Cerebellar nuclear complex (tissue), 1 donor: ENCODE data around the gene ETHE1.

ENCODE experiments used
- DNase-seq, 2 experiments: peaks; one replicate each; lab custom pipeline; 2025; lab: John Stamatoyannopoulos, UW

ETHE1 gene

DNA sequence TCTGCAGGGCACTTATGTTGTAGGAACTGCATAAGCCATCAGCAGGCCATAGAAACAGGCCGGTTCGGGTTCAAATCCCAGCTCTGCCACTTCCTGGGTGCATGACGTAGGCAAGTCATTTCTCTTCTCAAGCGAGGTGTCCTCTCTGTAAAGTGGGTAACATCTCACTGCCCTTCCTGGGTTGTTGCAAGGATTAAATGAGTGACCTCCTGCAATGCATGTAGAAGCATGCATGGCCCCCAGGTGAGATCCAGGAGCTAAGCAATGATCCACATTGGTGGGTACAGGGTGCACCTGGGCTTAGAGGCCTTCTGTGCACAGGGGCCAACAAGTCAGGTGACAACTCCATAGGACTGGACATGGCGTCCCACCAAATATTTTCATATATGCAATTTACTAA, 36.2 kb downstream of the ETHE1 start:
- DNase-seq, result no peak

DNA sequence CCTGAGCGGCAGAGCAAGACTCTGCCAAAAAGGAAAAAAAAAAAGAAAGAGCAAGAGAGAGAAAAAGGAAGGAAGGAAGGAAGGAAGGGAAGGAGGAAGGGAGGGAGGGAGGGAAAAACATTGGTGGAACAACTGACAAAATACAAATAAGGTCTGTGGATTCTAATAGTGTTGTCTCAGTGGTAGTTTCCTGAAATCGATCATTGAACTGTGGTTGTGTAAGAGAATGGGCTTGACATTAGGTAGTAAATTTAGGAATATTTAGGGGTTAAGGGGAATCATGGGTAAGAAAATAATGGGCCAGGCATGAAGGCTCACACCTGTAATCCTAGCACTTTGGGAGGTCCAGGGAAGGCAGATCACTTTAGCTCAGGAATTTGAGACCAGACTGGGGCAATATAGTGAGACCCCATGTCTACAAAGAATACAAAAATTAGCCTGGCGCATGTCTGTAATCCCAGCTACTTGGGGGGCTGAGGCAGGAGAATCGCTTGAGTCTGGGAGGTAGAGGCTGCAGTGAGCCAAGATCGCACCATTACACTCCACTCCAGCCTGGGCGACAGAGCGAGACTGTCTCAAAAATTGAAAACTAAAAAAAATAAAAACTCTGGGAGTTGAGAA, 36.9 kb downstream of the ETHE1 start:
- no peak for DNase-seq

DNA sequence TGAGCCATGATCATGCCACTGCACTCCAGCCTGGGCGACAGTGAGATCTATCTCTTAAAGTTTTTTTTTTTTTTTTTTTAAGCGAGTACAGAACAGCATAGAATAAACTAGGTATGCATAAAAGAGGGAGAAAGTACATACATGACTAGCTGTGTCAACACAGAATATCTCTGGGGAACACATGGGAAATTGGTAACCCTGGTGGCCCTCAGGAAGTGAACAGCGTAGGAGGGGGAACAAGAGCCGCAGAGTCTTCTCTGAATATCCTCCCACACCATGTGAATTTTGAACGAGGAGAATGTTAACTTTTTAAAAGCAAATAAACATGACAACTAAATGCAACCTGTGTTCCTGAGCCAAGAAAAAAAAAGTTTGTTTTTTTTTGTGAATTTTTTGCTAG, 37.7 kb downstream of the ETHE1 start:
- no peak for DNase-seq

DNA sequence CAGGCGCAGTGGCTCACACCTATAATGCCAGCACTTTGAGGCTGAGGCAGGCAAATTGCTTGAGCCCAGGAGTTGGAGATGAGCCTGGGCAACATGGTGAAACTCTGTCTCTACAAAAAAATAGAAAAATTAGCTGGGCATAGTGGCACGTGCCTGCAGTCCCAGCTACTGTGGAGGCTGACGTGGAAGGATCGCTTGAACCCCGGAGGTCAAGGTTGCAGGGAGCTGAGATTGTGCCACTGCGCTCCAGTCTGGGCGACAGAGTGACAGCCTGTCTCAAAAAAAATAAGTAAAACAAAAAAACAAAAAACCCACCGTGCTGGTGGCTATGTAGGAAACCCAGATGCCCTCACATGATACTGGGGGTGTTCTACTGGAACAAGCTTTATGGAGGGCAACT, 38.8 kb downstream of the ETHE1 start:
- DNase-seq, result no peak

DNA sequence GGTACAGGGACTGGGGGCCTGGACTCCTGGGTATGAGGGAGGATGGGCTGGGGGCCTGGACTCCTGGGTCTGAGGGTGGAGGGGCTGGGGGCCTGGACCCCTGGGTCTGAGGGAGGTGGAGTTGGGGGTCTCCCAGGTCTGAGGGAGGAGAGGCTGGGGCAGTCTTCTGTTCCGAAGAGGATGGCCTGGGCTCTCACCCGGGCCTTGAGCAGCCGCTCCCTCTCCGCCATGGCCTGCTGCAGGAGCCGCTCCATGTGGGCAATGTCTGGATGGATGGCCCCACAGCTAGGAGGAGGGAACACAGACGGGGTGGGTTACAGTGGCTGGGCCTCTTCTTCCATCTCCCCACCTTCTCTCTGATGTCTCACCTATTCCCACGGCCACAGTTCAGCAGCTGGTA, 40.6 kb downstream of the ETHE1 start:
- no peak for DNase-seq

DNA sequence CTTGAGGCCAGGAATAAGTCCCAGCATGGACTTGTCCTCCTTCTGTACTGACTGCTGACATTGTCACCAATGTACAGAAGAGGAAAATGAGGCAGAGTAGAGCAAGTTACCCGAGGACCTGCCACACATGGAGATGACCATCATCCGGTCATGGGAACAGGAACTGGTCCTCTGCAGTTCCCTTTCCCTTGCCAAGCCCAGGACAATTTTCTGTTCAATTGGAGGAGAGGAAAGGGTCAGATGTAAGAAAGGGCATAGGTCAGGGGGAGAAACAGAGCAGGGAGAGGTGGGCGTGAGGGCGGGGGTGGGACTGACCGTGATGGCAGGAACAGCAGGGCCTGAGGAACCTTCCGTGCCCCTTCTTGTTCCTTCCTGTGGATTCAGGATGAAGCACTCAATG, 41.0 kb downstream of the ETHE1 start:
- DNase-seq, result no peak

DNA sequence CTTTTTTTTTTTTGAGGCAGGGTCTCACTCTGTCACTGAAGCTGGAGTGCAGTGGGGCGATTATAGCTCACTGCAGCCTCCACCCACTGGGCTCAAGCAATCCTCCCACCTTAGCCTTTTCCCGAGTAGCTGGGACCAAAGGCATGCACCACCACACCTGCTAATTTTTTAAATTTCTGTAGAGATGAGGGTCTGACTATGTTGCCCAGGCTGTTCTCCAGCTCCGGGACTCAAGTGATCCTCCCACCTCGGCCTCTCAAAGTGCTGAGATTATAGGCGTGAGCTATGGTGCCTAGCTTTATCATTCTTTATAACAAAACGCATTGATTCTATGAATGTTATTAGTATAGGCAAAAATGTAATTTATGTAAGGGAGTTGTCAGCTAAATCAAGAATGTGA, 43.7 kb downstream of the ETHE1 start:
- no peak for DNase-seq

DNA sequence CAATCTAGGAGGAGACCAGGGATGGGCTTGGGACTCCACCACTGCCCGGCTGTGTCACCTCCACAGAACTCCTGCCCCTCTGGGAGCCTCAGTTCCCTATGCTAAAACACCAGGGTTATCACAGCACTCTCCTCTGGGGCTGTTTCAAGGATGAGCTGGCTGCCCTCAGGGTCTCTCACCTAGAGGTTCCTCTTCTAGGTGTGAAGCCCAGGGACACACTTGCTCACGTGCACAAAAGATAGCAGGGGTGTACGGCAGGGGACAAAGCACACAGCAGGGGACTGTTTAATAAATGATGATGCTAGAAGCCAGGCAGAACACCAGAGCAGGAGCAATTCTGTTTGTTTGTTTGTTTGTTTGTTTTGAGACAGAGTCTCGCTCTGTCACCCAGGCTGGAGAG, 44.8 kb downstream of the ETHE1 start:
- DNase-seq, result no peak

DNA sequence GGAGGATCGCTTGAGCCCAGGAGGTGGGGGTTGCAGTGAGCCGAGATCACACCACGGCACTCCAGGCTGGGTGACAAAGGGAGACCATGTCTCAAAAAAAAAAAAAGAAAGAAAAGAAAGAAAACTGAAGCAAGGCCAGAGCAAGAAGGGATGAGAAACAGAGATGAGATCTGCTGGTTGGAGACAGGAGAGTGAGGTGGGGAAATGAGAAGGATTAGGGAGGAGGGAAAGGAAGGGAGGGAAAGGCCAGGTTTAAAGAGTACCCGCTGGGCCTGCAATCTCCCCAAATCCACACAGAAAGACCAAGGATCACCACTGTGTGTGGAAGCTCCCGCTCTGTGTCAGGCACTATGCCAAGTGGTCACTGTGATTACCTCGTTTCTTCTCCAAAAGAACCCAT, 45.3 kb downstream of the ETHE1 start:
- no peak for DNase-seq

DNA sequence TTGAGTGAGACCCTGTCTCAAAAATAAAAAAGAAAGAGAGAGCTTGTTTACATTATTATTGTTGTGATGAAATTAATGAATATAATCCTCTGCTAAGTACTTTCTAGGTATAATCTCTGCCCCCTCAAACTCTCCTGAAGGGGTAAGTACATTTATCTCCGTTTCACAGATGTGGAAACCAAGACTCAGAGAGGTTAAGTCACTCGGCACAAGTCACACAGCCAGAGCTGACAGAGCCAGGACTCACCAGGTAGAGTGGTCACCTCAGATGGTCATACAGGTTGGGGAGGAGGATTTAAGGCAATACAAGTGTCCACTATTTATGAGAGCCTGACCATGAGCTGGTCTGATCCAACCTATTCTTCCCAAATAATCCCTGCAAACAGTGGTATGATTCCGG, 46.4 kb downstream of the ETHE1 start:
- no peak for DNase-seq

DNA sequence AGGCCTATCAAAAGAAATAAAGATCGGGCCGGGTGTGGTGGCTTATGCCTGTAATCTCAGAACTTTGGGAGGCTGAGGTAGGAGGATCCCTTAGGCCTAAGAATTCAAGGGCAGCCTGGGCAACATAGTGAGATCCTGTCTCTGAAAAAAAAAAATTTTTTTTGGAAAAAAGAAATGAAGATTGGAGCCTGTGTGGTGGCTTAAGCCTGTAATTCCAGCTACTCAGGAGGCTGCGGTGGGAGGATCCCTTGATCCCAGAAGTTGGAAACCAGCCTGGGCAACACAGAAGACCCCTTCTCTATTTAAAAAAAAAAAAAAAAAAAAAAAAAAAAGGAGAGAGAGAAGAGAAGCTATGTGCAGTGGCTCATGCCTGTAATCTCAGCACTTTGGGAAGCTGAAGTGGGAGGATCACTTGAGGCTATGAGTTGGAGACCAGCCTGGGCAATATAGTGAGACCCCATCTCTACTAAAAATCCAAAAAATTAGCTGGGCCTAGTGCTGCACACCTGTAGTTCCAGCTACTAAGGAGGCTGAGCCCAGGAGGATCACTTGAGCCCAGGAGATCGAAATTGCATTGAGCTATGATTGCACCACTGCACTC, 46.9 kb downstream of the ETHE1 start:
- no peak for DNase-seq

DNA sequence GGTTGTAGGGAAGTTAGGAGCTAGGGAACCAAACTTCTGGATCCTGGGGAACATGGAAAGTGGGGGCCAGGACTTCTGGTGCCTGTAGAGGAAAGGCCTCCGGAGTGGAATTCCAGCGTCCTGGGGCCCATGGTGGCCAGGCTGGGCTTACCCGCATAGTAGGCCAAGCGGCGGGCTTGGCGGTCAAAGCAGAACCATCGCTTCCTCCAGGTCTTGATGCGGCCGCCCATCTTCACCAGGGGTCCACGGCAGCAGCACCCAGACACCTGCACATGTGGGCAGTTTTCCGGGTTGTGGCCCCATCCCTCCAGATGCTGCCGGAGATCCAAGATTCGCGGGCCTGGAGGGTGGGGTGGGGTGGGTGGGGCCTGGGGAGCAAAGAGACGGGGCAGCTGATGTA, 47.8 kb downstream of the ETHE1 start:
- DNase-seq, result no peak

DNA sequence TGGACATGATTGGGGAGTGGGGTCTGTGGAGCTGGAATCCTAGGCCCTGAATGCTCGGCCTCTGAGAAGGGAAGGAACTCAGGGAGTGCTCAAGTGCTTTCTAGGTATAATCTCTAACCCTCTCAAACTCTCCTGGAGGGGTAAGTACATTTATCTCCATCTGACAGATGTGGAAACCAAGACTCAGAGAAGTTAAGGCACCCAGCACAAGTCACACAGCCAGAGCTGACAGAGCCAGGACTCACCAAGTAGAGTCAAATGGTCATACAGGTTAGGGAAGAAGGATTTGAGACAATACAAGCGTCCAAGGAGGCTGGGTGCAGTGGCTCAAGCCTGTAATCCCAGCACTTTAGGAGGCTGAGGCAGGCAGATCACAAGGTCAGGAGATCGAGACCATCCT, 48.7 kb downstream of the ETHE1 start:
- DNase-seq, result no peak

DNA sequence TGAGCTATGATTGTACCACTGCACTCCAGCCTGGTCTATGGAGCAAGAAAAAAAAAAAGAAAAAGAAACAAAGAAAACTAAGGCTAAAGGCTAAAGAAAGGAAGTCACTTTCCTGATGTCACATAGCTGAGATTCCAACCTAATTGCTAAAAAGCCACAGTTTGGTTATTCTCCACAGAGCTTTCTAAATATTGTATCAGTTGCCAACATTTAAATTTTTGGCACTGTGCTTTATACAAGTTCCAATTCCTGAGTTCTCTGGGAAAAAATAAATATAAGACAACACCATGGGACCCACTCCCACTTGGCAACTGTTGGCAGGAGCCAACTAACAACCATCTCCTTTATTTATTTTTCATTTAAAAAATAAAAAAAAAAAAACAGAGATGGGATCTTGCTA, 50.4 kb downstream of the ETHE1 start:
- no peak for DNase-seq

DNA sequence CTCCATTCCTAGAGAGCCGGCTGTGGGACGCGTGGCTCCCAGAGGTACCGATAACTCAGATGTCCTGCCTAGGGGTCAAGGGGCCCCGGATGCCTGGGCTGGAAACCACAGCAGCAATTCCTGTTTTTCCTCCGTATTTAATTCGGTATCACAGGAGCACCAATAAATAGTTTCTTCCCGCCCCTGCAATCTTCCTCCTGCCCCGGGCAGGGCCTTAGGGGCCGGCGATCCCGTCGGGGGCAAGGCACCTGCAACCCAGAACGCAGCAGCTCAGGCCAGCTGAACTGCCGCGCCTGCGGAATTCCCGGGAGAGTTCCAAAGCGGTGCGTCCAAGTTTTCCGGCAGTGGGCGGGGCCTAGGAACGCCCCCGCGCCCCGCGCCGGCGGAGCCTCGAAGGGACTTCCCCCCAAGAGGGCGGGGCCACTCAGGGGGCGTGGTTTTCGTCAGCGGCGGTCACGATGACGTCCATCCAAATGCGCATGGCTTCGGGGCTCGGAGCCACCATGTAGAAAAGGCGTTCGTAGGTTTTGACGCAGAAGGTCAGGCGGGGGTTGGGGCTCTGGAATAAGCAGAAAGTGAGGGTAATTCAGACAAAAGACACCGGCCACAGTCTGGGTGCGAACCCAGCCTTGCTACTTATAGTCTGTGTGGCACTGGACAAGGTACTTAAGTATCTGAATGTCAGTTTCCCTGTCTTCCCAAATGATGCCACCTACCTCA, 51.9 kb downstream of the ETHE1 start:
- no peak for DNase-seq

DNA sequence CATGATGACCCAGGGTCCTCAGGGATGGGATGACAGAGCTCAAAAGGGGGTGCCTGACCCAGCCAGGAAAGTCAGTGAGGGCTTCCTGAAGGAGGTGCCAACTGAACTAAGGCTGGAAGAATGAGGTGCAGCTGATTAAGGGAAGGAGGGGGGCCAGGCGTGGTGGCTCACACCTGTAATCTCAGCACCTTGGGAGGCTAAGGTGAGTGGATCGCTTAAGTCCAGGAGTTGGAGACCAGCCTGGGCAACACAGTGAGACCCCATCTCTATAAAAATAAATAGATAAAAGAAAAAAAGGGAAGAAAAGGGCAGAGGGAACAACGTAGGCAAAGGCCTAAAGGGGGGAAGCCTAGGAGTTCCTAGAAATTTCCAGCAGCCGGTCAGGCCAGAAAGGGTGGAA, 52.5 kb downstream of the ETHE1 start:
- no peak for DNase-seq

DNA sequence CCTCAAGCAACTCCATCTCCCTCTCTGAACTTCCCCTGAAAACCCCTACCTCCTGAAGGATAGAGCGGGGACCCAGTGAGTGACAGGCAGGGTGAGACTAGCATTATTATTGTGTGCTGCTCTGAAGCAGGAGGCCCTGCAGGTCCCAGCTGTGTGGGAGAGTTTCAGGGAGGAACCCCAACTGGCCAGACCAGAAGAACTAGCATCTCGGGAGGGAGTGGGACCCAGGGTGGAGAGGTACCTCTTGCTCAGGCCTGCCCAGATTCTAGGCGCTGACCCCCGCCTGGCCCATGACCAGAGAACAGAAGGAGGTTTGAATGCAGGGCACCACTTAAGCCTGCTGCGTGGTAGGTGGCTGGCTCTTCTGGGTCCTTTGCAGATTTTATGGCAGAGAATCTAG, 55.9 kb downstream of the ETHE1 start:
- DNase-seq, result no peak

DNA sequence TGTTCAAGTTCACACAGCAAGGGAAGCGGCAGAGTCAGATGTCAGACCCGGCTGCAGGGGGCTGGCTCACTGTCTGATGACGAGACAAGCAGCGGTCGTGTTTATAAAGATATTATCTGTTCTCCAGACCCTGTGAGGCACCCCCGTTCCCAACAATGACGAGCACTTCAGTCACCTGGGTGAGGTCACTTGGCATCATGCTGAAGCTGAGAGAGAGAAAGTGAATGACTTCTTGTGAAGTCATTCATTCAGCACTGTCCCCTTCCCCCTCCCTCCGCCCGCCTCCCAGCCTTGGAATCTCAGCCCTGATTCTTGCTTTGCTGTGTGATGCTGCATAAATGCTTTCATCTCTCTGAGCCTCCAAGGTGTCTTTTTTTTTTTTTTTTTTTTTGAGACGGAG, 56.7 kb downstream of the ETHE1 start:
- no peak for DNase-seq

DNA sequence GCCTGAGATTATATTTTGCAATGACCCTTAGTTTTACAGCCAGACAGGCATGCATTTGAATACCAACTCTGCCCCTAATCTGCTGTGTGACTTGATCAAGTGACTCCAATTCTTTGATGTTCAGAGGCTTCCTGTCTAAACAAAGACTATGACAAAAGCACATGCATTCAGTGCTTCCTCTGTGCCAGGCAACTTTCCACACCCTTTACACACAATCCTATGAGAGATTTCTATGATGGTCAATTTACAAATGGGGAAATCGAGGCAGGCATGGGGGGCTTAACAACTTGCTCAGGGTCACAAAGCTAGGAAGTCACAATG, 57.9 kb downstream of the ETHE1 start:
- DNase-seq, result no peak

DNA sequence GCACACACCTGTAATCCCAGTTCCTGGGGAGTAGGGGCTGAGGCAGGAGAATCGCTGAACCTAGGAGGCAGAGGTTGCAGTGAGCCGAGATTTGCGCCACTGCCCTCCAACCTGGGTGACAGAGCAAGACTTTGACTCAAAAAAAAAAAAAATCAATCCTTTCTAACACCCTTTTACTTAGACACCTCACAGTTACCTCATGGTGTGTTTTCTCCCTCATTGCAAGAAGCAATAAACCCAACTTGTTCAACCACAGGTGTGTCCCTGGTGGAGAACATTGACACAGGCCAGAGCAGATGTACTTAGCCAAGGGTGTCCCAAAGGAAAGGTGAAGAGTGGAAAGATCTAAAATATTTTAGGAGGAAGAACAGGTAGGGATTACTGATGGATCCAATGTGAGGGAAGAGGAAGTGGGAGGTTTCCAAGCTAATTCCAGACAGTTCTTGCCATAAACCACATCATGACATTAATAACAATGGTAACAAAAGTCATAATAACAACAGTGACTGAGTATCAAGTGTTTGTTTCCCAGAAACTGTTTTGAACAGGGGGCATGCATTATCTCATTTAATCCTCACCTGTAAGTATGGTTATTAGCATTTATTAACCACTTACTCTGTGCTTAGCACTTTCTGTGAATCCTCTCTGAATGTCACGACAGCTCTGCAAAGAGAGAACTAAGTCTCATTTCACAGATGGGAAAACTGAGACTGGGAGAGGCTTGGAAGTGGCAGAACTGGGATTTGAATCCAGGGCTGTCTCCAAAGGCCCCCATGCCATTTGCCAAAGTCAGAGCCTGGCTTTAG, 58.4 kb downstream of the ETHE1 start:
- DNase-seq, result no peak

DNA sequence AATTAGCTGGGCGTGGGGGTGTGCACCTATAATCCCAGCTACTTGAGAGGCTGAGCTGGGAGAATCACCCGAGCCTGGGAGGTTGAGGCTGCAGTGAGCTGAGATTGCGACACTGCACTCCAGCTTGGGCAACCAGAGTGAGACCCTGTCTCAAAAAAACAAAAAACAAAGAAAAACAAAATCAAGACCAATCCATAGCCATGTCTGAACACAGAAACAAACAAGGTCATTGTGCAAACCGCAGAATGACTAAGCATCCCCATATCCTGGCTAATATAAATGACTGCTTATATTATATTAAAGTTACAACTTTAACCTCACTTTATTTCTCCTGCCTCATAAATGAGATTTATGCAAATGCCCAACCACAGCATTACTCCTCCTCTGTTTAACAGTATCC, 59.3 kb downstream of the ETHE1 start:
- DNase-seq, result no peak

DNA sequence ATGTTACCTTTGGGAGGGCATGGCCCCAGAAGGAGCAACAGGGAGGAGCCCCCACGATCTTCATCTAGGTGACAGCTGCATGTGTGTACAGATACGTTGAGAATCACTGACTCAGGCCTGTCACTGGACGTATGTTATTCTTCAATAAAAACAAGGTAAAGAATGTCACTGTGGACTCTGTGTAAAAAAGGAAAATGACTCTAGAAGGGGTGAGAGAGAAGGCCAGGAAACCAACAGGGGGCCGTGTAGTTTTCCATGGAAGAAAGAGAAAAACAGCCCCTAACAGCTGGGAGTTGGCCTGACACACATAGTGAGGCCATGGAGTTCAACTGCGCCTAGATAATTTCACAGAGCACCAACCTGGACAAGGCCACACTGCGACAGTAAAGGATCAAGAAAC, 59.7 kb downstream of the ETHE1 start:
- no peak for DNase-seq

DNA sequence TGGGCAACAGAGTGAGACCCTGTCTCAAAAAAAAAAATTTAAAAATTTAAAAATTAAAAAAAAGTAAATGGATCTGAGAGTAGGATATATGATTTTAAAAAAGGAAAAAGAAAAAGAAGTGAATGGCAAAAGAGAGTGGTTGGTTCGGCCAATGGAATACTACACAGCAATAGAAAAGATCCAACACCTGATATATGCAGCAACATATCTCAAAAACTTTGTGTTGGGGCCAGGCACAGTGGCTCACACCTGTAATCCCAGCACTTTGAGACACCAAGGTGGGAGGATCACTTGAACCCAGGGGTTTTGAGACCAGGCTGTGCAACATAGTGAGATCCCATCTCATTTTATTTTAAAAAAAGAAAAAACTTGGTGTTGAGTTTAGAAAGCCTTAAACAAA, 60.2 kb downstream of the ETHE1 start:
- DNase-seq, result no peak
